Islet of Langerhans (tissue), 1 donor: ENCODE results near the gene MTNR1A.

Experiments used
- FAIRE-seq: peaks from one replicate; lab custom pipeline; 2011; peaks lifted over from hg19 to GRCh38; lab: Jason Lieb, UNC

The MTNR1A gene

DNA sequence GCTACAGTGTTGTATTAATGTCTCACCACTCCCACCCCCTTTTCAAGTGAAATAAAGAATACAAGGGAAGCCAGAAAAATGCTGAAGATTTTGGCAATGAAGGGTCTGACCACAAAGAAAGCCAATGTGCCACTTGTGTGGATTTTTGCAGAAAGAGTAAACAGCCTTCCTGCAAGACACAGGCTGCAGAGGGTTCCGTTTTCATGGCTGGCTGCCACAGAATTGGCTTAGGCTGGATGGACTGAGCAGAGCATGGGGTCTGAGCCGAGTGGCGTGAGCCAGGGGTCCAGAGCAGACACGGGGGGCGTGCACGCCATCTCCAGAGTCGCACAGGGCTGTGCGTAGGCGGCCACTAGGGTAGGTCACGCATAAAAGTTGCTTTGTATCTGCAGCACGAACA lies 69.2 kb downstream of the MTNR1A start:
- FAIRE-seq = no peak

DNA sequence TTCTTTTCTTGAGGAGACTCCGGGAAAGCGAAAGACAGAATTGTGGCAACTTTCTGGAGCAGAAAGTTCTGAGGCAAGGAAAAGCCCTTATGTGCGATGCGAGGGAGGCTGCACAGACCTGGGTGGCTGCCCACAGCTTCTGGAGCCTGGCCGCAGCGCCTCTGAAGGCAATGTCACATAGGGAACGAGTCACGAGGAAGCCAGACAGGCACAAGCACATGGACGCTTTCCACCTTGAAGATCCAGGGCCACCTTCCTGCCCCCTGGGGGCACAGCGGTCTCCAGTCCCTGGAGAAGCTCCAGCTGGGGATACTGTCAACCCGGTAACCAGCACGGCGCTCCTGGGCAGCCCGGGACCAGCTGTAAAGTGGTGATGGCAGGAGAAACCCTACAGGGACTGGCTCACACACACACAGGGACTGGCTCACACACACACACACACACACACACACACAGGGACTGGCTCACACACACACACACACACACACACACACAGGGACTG lies 69.8 kb downstream of the MTNR1A start:
- FAIRE-seq = no peak

DNA sequence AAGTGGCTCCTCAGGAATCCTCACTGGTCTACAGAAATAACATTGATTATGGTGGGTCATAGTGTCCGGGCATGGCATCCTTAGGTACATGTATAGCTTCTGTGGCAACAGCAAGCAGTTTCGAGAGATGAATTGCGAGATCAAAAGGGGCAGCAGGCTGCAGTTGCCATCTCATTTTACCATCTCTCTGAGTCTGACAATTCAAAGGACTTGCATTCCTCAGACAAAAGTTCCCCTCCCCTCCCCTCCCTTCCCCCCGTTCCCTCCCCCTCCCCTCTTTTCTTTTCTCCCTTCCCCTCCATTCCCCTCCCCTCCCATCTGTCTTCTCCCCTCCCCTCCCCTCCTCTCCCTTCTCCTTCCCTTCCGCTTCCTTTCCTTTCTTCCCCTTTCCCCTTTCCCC lies 70.2 kb downstream of the MTNR1A start:
- FAIRE-seq = no peak

GRCh38 chr4:186483656-186484055 lies 71.7 kb downstream of the MTNR1A start:
- no peak for FAIRE-seq
